HG03095 (cell line): ENCODE data around the gene HGF.

ENCODE experiments used
- ATAC-seq: cut with Tn5 transposase; IDR thresholded peaks from one replicate; pipeline ENCODE4 v1.9.1; 2021; ENCODE audit warnings: moderate library complexity; ENCODE audit not compliant: unreplicated experiment

Gene HGF

DNA sequence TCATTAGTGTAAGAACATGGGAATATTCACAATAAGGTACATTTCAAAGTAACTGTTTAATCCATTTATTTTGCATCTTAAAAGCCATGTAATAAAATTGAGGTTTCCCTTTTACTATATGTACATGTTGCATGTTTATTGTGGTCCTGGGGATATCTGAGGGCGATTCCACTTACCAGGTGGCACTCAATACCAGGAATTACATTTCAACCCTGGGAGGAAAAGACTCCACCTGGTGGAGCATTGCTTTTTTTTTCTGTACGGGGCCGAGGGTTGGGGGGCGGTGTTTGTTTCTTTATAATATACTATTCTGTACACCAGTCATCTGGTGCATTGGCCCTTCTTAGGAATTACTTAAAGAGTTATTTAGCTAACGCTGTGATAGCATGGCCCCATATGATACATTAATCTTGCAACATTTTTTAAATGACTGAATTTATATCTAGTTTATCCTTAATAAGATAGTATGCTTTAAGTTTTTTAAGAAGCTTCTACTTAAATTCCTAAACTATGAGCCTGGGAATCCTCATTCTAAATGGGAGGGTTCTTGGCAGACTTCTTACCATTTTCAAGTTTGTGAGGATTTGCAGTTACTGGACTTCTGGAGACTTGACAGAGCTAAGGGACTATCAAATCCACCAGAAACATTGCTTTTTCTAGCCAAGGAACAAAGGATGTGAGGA is 7.2 kb upstream of the HGF start:
- ATAC-seq: no peak

DNA sequence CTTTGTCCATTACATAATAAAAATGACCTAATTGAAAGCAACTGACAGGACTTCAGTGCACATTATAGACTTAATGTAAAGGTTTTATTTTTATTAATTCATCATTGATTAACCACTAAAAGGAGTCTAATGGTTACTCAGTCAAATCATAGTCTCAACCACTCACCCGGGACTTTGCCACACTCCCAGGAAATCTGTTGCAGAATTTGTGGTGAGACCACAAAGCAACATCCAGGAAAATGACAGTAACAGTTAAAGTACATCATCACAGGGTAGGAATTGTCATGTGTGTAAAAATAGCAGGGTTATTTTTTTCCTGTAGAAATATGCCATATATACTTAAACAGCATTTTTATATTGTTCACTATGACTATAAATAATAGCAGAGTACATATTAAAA is 6.3 kb upstream of the HGF start:
- ATAC-seq: no peak

DNA sequence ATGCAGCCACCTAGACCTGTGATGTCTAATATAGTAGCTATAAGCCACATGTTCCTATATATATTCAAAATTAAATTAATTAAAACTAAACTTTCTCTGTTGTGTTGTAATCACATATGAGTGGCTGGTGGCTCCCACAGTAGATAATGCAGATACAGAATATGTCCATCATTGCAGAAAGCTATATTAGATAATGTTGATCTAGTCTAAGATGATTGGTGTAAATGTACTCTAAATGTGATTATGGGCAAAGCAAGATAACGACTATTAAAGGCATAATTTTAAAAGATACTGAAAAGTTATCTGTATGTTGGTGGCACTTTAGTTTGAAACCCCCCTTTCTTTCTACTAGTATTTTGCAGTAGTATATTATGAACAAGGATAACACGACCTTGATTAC is 5.7 kb upstream of the HGF start:
- ATAC-seq: no peak

DNA sequence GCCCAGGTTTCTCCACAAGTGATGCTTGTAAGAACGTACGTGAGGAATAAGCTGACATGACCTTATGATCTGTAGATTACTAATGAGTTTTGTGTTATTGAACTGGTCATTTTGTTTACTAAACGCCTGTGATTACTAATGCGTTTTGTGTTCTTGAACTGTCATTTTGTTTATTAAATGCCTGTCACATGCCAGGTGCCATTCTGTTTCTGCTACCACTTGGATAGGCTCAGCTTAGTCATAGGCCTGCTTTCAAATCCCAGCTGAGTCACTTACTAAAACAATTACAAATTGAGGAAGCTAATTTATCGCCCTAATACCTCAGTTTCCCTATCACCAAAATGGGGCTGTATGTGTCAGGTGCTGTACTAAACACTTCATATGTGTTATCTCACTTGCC is 4.7 kb upstream of the HGF start:
- ATAC-seq: no peak

DNA sequence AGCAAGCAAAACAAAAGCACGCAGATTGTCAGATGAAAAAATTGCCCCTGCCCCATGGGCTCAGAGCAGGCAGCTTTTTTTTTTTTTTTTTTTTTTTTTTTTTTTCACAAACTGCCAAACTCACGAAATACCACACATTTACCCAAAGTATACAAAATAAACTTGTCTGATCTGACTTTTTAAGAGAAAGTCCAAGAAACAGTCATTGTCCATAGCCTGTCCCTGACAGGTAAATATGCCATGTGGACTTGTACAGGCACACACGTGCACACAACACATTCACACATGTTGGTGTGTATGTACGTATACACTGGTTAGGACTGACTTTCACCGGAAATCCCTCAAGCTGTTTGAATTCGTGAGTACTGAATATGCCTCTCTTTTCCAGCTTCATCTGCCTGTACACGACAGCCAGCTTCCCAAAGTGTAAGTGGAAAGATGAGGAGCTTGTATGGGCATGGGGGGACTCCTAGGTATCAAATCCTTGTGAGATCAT is 929 bp upstream of the HGF start:
- ATAC-seq: no peak

DNA sequence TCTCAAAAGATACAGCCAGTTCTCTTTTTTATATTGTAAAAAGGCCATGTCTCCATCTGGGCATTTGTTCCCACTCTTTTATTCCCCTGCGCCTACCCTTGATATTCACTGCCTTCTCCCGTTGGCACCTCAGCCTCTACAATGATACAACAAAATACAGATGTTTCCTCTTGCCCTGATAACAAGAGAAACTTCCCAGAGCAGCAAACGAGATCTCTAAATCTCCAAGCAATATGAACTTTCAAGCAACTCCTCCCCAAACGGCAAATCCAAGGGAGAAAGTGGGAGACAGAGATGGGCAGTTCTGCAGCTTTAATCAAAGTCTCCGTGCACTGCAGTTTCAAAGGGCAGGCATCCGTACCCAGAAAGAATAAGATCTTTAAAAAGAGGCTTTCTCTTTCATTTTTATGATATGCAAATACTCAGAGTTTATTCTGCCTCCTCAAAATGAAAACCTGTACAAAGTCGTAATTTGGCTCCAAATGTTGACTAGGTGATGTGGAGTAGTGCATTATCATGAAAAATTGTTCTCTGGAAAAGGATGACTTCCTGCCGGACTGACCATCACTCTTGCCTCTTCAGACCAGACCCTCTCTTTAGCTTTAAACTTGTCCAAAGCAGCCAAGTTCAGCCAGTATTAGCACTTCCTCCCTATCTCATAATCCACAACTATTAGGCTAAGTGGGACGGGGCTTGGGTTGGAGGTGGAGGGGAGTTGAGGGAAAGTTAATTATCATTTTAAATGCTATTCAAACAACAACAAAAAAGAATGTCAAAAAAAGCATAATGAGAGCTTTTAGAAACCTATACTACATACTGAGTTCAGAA is 682 bp downstream of the HGF start:
- ATAC-seq: no peak

DNA sequence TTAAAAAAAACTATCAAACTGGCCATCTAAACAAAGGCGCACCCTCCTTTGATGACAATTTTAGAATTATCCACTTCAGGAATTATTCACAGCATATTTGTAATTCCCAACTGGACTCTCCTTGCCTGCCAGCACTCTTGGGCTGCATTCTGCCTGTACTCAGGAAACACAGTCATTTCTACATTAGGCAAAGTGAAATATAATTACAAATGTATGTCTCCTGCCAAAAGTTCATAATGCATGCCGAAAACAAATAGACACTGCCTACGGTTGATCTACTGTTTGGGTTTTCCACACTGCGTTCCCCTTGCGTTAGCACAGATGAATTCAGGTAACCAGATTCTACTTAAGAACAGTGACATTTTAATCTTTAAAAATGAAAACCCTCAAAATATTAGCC is 1.9 kb downstream of the HGF start:
- no peak for ATAC-seq

DNA sequence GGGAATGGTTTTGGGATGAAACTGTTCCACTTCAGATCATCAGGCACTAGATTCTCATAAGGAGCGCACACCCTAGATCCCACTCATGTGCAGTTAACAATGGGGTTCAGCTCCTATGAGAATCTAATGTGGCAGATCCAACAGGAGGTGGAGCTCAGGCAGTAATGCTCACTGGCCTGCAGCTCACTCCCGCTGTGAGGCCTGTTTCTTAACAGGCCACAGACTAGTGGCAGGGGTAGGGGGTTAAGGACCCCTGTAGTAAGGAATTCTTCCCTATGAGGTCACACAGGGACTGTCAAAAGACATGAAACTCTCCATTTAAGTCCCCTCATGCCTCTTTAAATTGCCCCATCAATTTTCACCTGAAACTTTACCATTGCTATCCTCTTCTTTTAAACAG is 8.0 kb downstream of the HGF start:
- ATAC-seq: no peak

DNA sequence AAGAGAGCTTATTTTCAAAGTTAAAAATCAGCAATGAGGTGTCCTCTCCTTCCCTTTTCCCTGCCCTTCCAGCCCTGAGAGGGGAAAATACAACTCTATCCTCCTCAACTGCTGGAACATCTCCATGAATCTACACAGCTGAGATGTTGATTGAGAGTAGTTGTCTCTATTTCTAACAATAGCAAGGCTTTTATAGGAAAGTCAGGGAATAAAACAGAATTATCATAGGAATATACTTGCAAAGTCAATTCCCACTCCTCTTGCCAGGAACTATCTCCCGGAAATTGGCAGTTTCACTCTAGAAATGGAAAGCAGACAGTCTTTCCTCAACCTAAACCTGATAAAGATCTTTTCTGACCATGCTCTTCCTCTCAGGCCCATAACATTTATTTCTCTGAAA is 8.8 kb downstream of the HGF start:
- ATAC-seq: no peak

DNA sequence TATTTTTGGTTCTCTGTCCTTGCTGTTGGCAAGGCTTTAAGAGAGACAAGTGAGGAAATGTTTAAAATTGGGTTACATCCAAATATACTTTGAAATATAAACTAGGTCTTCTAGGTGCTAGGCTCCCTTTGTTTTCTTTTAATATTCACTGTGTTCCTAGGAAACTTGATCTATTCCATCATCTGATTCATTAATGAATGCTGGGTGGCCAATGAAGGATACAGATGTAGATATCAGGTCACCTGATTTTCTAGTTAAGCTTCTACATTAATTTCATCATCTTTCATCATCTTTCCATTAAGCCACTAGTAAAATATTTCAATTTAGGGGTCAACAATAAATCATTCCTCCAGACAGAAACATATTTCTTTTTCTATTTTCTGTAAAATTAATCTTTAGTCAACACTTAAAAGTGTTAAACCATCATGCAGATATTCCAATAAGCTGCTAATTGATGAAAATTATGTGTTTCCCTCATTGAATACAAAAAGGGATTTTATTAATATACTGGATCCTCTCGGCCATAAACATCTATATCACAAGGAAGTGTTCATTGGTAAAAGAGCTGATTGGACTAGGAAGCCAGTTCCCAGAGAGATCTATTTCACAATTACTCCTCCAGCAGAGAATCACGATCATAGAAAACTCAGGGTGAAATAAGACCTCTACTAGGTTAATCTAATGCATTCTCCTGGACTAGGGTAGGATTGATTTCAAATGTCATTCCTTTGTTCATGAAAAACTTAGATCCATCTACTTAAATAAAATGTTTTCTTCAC is 14.7 kb downstream of the HGF start:
- ATAC-seq: no peak

DNA sequence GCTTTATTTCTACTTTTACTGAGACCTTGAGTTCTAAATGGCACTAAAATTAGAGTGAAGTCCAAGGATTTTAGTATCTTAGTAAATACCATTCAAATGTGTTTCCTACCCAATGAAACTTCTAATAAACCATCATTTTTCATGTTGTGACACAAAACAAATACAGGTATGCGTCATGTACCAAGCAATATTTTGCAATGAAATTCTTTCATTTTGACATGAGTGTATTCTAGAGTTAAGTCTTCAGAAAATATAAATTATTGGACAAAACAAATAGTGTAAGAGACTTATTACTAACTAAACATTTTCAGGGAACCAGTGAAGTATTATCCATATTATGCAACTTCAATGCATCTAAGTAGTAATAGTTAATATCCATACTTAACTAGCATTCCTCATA is 16.5 kb downstream of the HGF start:
- no peak for ATAC-seq

DNA sequence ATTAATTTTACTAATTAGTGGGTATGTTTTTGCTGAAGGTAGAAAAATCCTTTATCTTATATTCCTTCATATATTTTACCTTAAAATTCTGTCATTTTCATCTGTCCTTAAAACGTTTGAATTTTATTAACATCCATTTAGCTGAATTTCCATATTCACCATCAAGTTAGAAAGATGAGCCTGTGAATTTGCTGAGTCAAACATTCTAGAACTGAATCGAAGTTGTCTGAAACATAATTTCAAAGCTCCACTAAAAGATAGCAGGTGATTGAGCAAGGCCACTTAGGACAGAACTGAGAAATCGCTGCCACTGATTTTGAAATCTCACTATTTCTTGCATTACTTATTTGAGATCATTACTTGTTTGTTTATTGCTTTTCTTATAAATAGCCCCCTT is 17.5 kb downstream of the HGF start:
- no peak for ATAC-seq

DNA sequence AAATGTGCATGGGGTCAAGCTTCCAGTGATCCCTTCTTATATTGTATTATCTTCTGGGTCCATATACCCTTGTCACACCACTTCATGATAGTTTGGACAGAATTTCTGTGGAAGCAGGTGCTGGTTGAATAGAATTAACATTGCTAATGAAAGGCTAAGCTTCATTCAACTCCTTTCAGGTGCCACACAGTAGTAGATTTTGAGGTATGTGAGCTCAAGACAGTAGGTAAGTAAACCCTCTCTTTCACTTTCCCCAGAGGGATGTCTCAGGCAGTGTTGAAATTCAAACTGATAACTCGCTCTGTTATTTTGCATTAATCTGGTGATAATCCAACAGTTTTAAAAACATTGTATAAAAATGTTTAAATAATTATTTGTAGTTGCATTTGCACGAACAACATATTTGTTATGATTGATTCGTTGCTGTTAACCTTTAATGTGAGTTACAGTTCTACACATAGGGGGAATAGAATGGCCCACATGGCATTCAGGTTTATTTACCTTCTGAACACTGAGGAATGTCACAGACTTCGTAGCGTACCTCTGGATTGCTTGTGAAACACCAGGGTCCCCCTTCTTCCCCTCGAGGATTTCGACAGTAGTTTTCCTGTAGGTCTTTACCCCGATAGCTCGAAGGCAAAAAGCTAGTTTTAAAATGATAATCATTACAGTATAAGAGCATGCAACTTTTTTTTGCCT is 18.1 kb downstream of the HGF start:
- no peak for ATAC-seq

DNA sequence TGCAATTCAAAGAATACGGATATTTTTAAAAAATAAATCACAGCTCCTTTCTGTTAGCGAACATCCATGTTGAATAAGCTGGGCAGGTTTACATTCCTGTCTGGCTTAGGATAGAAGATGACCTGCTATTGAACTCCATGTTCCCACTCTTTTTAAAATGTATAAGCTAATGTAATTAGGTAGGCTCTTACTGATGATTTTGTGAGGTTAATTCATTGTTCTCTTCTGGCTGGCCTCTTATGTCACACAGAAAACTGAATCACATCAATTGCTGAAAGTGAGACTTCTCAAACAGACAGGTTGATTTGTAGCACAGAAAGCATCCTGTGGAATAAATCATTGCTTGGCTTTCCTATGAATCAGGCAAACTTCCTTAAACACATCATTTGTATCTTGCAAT is 24.2 kb downstream of the HGF start:
- no peak for ATAC-seq

DNA sequence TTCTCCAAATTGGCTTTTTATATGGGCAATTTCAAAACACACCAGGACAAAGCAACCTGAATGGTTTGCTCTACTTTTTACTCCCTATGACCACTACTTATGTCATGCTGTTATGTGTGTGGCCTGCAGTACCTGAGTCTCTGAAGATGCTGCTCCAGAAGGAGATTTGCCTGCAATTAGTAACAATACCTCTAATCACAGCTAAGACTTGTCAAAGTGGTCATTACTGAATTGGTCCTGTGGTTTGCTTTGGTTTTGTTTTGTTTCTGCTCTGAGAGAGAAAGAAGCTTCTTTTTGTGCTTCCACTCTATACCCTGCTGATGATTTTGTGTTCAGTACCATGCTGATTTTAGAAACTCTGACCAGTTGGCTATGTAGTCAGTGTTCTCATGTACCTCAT is 25.5 kb downstream of the HGF start:
- no peak for ATAC-seq

DNA sequence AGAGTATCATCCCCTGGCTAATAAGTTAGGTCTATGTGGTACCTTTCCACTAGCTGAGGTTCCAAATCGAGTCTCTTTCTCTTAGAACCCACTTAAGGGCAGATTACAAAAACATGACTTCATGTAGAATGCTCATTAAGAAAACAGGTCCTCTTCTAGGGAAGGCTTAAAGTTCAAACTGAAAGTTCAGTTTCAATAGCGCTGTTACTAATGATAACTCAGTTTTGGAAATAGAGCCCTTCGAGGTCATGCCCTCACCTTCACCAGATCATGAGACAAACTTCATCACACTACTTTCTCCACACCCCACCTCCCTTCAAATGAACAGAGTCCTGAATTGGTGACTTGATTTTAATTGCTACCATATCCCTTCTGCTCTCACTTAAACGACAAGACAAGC is 26.2 kb downstream of the HGF start:
- ATAC-seq: no peak

DNA sequence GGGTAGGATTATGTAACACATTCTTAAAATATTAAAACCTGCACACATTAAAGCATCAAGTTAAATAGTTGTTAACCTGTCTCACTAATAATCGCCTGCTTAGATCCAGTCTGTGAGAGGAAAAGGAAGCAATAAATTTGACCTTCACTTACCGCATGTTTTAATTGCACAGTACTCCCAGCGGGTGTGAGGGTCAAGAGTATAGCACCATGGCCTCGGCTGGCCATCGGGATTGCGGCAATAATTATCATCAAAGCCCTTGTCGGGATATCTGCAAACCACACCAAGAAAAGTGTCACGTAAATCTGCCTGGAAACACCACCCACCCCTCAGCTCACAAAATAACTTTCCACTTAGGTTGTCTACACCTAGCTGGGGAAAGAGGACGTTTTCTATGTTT is 26.6 kb downstream of the HGF start:
- no peak for ATAC-seq

DNA sequence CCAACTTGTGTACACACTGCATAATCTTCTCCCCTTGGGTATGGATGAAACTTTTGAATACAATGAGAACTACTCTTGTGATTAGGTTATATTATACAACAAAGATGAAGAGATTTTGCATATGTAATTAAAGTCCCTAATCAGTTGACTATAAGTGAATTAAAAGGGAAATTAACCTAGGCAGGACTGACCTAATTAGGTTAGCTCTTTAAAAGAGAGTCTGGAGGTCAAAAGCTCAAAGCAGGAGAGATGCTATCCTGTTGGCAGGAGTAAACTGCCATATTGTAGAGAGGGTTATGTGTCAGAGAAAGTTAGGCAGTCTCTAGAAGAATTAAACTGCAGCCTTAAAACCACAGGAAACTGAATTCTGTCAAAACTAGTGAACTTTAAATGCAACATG is 29.4 kb downstream of the HGF start:
- no peak for ATAC-seq

DNA sequence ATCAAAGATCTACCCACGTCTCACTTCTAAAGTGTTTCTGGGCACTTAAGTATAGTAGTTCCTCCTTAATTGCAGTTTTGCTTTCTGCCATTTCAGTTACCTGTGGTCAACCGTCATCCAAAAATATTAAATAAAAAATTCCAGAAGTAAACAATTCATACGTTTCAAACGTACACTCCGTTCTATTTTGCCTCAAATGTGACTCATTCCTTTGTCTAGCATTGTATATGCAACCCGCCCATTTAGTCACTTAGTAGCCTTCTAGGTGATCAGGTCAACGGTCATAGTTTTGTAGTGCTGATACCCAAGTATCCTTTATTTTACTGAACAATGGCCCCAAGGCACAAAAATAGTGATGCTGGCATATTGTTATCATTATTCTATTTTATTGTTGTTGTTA is 33.8 kb downstream of the HGF start:
- ATAC-seq: no peak

DNA sequence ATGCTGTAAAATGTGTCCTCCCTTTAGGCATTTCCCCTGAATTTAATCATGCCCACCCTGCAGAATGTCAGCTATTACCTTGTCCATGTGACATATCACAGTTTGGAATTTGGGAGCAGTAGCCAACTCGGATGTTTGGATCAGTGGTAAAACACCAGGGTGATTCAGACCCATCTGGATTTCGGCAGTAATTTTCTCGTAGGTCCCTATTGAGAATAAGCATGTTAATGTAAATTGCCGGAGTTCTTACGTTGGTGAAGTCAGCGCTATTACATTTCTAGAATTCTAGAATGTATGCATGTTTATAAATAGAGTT is 44.1 kb downstream of the HGF start:
- no peak for ATAC-seq

DNA sequence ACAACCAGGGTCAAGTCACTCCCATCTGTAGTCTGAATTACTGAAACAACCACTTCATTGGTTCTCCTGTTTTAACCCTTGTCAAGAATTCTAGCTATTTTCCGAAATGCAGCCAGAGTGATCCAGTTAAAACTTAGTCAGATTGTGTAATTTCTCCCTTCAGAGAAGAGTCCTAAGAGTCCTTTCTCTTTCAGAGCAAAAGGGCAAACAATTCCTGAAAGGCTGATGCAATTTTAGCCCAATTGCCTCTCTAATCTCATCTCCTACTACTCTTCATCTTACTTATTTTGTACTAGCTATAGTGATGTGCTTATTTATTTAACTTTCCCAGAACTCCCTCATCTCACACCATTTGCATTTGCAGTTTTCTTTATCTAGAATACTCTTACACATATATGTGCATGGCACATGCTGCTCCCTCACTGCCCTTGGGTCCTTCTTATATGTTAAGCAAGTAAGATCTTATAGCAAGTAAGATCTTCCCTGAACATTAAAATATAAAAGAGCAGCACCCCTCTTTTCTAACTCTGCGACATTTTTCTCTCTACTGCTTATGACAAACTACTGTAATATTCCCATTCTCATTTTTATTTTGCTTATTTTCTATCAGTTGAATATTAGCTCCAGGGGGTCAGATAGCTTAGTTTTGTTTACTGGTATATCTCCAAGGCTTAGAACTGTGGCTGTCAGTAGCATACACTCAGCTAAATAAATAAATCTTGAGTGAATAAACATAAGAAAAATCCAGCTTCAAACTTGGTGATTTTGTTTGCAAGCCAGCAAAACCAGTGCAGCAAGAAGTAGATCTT is 44.6 kb downstream of the HGF start:
- ATAC-seq: no peak
